ENCODE measurements around the gene PPARD. TPM values are rescaled to one million over a fixed set of nuclear protein-coding genes. Genes with fewer than 3 reads are reported as not detected.

Gene PPARD
- total and polyA plus RNA-seq, 2 of the 13 experiments (the other 11 are each of a cell fraction or from before 2014, with no cell fraction given): 6.1 to 13.3 TPM

GRCh38 chr6:35370124-35370741, 27.9 kb downstream of the PPARD start (continued):
- TF ChIP-seq, protein P1, sequence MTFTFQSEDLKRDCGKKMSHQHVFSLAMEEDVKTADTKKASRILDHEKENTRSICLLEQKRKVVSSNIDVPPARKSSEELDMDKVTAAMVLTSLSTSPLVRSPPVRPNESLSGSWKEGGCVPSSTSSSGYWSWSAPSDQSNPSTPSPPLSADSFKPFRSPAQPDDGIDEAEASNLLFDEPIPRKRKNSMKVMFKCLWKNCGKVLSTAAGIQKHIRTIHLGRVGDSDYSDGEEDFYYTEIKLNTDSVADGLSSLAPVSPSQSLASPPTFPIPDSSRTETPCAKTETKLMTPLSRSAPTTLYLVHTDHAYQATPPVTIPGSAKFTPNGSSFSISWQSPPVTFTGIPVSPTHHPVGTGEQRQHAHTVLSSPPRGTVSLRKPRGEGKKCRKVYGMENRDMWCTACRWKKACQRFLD (CRISPR knock-in tag; IDR thresholded peaks at IDR 0.05; ENCODE audit: borderline replicate concordance): no peak
- TF ChIP-seq ZBTB38 (CRISPR knock-in tag; IDR thresholded peaks at IDR 0.05) (peak; percentile 60; the same call in 1 of the 2 replicates), SOX13 (IDR thresholded peaks at IDR 0.05) (no peak; the same call in 1 of the 2 replicates), SOX13 (CRISPR knock-in tag; conservative IDR thresholded peaks at IDR 0.05 in 1 of 2, IDR thresholded peaks at IDR 0.05 in 1 of 2) (0 out of 4 replicates have a peak, but pooled peaks of 1 of the 2 experiments have one; percentile 23), BCL6 (CRISPR knock-in tag; IDR thresholded peaks at IDR 0.05) (peak; percentile 50), SPEN (CRISPR knock-in tag; IDR thresholded peaks at IDR 0.05; ENCODE audit: low read depth) (no peak), SP1 (IDR thresholded peaks at IDR 0.05) (no peak), SP1 (CRISPR knock-in tag; IDR thresholded peaks at IDR 0.05) (no peak), ZNF121 (CRISPR knock-in tag; IDR thresholded peaks at IDR 0.05) (no peak), SIN3B (IDR thresholded peaks at IDR 0.05; ENCODE audit: low read length) (no peak), RBM22 (optimal IDR thresholded peaks at IDR 0.05; ENCODE audit: low read length) (no peak), MAZ (IDR thresholded peaks at IDR 0.05; ENCODE audit: borderline replicate concordance, low read depth, low read length) (no peak), MAZ (CRISPR knock-in tag; IDR thresholded peaks at IDR 0.05; ENCODE audit: low read depth) (no peak), HMG20A (CRISPR knock-in tag; IDR thresholded peaks at IDR 0.05; ENCODE audit: borderline replicate concordance) (peak; percentile 66; the same call in 1 of the 2 replicates), MTF1 (CRISPR knock-in tag; IDR thresholded peaks at IDR 0.05) (no peak), SUZ12 (IDR thresholded peaks at IDR 0.05; ENCODE audit: low read depth, low read length) (no peak), THAP11 (CRISPR knock-in tag; IDR thresholded peaks at IDR 0.05) (peak; percentile 37; the same call in 1 of the 2 replicates), KDM3A (CRISPR knock-in tag; IDR thresholded peaks at IDR 0.05; ENCODE audit: low read depth) (no peak), HNRNPL (IDR thresholded peaks at IDR 0.05; ENCODE audit: low read depth, low read length) (0 out of 2 replicates have a peak, but pooled peaks have one; percentile 43)
- TF ChIP-seq, protein P2, sequence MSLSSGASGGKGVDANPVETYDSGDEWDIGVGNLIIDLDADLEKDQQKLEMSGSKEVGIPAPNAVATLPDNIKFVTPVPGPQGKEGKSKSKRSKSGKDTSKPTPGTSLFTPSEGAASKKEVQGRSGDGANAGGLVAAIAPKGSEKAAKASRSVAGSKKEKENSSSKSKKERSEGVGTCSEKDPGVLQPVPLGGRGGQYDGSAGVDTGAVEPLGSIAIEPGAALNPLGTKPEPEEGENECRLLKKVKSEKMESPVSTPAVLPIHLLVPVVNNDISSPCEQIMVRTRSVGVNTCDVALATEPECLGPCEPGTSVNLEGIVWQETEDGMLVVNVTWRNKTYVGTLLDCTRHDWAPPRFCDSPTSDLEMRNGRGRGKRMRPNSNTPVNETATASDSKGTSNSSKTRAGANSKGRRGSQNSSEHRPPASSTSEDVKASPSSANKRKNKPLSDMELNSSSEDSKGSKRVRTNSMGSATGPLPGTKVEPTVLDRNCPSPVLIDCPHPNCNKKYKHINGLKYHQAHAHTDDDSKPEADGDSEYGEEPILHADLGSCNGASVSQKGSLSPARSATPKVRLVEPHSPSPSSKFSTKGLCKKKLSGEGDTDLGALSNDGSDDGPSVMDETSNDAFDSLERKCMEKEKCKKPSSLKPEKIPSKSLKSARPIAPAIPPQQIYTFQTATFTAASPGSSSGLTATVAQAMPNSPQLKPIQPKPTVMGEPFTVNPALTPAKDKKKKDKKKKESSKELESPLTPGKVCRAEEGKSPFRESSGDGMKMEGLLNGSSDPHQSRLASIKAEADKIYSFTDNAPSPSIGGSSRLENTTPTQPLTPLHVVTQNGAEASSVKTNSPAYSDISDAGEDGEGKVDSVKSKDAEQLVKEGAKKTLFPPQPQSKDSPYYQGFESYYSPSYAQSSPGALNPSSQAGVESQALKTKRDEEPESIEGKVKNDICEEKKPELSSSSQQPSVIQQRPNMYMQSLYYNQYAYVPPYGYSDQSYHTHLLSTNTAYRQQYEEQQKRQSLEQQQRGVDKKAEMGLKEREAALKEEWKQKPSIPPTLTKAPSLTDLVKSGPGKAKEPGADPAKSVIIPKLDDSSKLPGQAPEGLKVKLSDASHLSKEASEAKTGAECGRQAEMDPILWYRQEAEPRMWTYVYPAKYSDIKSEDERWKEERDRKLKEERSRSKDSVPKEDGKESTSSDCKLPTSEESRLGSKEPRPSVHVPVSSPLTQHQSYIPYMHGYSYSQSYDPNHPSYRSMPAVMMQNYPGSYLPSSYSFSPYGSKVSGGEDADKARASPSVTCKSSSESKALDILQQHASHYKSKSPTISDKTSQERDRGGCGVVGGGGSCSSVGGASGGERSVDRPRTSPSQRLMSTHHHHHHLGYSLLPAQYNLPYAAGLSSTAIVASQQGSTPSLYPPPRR (CRISPR knock-in tag; IDR thresholded peaks at IDR 0.05; ENCODE audit: borderline replicate concordance): peak; percentile 51; the same call in 1 of the 2 replicates
- TF ChIP-seq, protein P3, sequence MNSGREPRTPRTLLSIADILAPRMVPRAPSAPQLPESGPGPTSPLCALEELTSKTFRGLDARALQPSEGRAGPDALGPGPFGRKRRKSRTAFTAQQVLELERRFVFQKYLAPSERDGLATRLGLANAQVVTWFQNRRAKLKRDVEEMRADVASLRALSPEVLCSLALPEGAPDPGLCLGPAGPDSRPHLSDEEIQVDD (CRISPR knock-in tag; IDR thresholded peaks at IDR 0.05; ENCODE audit: borderline replicate concordance): no peak
- TF ChIP-seq, protein P4, sequence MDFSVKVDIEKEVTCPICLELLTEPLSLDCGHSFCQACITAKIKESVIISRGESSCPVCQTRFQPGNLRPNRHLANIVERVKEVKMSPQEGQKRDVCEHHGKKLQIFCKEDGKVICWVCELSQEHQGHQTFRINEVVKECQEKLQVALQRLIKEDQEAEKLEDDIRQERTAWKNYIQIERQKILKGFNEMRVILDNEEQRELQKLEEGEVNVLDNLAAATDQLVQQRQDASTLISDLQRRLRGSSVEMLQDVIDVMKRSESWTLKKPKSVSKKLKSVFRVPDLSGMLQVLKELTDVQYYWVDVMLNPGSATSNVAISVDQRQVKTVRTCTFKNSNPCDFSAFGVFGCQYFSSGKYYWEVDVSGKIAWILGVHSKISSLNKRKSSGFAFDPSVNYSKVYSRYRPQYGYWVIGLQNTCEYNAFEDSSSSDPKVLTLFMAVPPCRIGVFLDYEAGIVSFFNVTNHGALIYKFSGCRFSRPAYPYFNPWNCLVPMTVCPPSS (IDR thresholded peaks at IDR 0.05): no peak

Measured in HepG2 (cell line).